BE2C (cell line): ENCODE measurements around the gene NOX5.
A peak's percentile ranks its signal among the peaks of the same experiment; 100 is the strongest.

Experiments used
- DNase-seq: peaks from one replicate; pipeline ENCODE4 v3.0.0-alpha.2; 2020
- H3K27me3 ChIP-seq: fragments of 250-450 bp; sonication (Bioruptor Pico); 2 replicates; pipeline ENCODE4 v1.5.1; 2020; ENCODE audit warnings: mild to moderate bottlenecking
- H3K36me3 ChIP-seq: fragments of 250-450 bp; sonication (Bioruptor Pico); 2 replicates; pipeline ENCODE4 v1.5.1; 2020; ENCODE audit warnings: mild to moderate bottlenecking
- H3K4me1 ChIP-seq: fragments of 250-450 bp; sonication (Bioruptor Pico); 2 replicates; pipeline ENCODE4 v1.5.1; 2020
- H3K4me3 ChIP-seq: 2 replicates; pipeline ENCODE4 v1.5.1; 2011; ENCODE audit warnings: low read depth, low read length
- H3K9me3 ChIP-seq: fragments of 250-450 bp; sonication (Bioruptor Pico); 2 replicates; pipeline ENCODE4 v1.5.1; 2020
- TF ChIP-seq, protein P1 (sequence below): IDR thresholded peaks from 2 replicates; pipeline ENCODE4 v1.5.1; 2012; ENCODE audit warnings: mild to moderate bottlenecking, low read depth, low read length

NOX5 gene

GRCh38 chr15:69080295-69081248 lies 66.1 kb downstream of the NOX5 start:
- DNase-seq, result peak; percentile 37
- Histone ChIP-seq H3K4me3 (peak overlapping the region; percentile 7), H3K36me3 (no peaks in the 10 kb centered on the region), H3K27me3 (no peaks in the 10 kb centered on the region), H3K4me1 (peaks cover 24% of the 10 kb centered on the region), H3K9me3 (no peaks in the 10 kb centered on the region; the same call in 1 of the 2 replicates)
- TF ChIP-seq, protein P1, sequence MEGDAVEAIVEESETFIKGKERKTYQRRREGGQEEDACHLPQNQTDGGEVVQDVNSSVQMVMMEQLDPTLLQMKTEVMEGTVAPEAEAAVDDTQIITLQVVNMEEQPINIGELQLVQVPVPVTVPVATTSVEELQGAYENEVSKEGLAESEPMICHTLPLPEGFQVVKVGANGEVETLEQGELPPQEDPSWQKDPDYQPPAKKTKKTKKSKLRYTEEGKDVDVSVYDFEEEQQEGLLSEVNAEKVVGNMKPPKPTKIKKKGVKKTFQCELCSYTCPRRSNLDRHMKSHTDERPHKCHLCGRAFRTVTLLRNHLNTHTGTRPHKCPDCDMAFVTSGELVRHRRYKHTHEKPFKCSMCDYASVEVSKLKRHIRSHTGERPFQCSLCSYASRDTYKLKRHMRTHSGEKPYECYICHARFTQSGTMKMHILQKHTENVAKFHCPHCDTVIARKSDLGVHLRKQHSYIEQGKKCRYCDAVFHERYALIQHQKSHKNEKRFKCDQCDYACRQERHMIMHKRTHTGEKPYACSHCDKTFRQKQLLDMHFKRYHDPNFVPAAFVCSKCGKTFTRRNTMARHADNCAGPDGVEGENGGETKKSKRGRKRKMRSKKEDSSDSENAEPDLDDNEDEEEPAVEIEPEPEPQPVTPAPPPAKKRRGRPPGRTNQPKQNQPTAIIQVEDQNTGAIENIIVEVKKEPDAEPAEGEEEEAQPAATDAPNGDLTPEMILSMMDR, result no peak

DNA sequence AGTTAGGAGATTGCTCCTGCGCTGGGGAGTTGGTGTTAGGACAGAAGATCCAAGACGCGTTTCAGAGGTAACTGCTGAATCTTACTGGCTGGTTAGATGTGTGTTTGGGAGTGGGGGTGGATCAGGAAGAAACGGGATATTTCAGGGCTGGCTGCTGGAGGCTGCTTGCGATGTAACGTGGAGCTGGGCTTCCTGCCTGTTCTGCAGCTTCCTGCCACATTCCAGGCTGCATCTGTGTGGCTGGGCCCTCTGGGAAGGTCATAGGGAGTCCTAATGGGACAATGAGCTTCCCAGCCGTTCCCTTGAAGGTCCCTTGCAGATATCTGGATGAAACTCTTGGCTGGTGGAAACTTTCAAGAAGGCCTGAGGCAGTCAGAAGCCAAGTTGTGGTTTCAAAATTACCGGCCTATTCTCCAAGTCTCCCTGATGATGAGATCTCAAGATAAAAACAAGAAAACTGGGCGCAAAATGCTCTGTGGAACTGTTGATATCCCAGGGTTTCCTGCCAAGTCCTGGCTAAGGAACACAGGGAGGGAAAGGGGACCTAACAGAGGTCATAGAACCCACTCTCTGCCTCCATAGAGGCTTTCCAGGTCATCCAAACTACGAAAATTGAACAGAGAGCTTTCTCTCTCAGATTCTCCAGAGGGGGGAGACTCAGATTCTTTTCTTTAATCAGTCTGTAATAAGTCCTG lies 67.0 kb downstream of the NOX5 start:
- H3K9me3 ChIP-seq, result no peaks in the 10 kb centered on the region; the same call in 1 of the 2 replicates
- TF ChIP-seq, protein P1, result no peak
- DNase-seq, result peak; percentile 32
- no peaks in the 10 kb centered on the region for H3K27me3 ChIP-seq
- peaks cover 24% of the 10 kb centered on the region for H3K4me1 ChIP-seq
- H3K4me3 ChIP-seq, result peak overlapping the region; percentile 17
- H3K36me3 ChIP-seq, result no peaks in the 10 kb centered on the region

DNA sequence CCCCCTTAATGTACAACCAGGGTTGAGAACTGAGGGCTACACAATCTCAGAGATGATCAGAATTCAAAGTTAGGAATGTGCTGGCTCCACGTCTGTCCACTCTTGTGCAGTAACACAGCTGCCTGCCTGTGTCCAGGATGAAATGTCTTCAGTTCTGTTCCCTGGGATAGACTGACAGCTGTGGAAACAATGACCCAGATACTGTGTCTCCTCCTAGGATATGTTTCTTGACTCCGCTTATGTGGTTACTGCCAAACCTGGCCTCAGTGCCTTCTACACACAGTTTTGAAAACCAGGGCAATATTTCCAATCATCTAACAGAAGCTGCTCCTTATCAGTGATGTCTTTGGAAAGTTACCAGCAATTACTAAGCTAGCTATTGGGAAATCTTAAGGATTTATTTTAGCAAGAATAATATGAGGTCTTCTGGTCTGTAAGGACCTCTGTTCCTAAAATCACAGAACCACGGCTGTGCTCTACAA lies 67.6 kb downstream of the NOX5 start:
- Histone ChIP-seq H3K27me3 (no peaks in the 10 kb centered on the region), H3K4me3 (peak overlapping the region; percentile 17; the same call in 1 of the 2 replicates), H3K36me3 (no peaks in the 10 kb centered on the region), H3K9me3 (no peaks in the 10 kb centered on the region; the same call in 1 of the 2 replicates), H3K4me1 (peaks cover 24% of the 10 kb centered on the region)
- TF ChIP-seq, protein P1, result no peak
- no peak for DNase-seq

GRCh38 chr15:69082554-69082953 lies 68.1 kb downstream of the NOX5 start:
- H3K9me3 ChIP-seq, result no peaks in the 10 kb centered on the region; the same call in 1 of the 2 replicates
- no peak overlapping the region for H3K4me3 ChIP-seq

DNA sequence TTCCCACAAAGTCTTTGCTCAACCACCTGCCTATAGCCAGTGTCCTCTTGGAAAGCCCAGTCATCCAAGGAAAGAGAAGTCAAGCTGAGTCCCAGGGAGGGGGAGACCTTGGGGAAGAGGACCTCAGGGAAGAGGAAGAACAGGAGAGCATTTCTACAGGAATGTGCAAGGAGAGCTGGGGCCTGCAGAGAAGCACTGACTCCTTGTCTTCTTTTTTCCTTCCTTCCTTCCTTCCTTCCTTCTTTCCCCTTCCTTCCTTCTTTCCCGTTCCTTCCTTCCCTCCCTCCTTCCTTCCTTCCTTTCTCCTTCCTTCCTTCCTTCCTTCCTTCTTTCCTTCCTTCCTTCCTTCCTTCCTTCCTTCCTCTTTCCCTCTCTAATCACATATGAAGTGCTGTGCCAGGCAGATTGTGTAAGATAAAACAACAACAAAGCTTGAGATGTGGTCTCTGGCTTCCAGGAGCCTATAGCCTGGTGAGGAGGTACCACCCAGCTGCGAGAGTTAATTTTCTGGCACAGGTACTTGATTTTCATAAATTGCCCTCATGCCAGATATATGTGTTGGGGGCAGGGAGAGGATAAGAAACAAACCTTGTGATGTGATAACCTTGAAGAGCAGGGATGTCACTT lies 70.0 kb downstream of the NOX5 start:
- TF ChIP-seq, protein P1, result no peak
- Histone ChIP-seq H3K36me3 (no peaks in the 10 kb centered on the region), H3K9me3 (no peaks in the 10 kb centered on the region; the same call in 1 of the 2 replicates), H3K4me3 (no peak overlapping the region), H3K4me1 (peaks cover 24% of the 10 kb centered on the region), H3K27me3 (no peaks in the 10 kb centered on the region)
- no peak for DNase-seq

More at GRCh38 chr15:69082554-69082953, 68.1 kb downstream of the NOX5 start:
- H3K27me3 ChIP-seq, result no peaks in the 10 kb centered on the region
- TF ChIP-seq, protein P1, result no peak
- peaks cover 24% of the 10 kb centered on the region for H3K4me1 ChIP-seq
- no peak for DNase-seq
- H3K36me3 ChIP-seq, result no peaks in the 10 kb centered on the region
